GM12878 (cell line): ENCODE data around the gene CDC42SE2. TPM values are rescaled to one million over a fixed set of nuclear protein-coding genes. Genes with fewer than 3 reads are reported as not detected.

Experiments used
- ATAC-seq: fragments of 200-7000 bp; cut with Tn5 transposase; 3 replicates; pipeline ENCODE4 v1.9.1; 2020; ENCODE audit warnings: mild to moderate bottlenecking, moderate library complexity
- BruUV-seq: library from RNA; stranded (reverse); fragments of 400-500 nt; replicated peaks from 2 replicates; lab custom pipeline; 2021; lab: Mats Ljungman, UMichigan
- CTCF ChIA-PET: fragments of 300-600 bp; sonication (Branson Sonifier 250); formaldehyde crosslinking; extraction: SDS; loops from one replicate; lab custom pipeline; 2021; ENCODE audit warnings: inconsistent platforms; lab: Yijun Ruan, JAX
- POLR2A ChIA-PET: fragments of 350-600 bp; formaldehyde crosslinking; extraction: SDS; loops from one replicate; lab custom pipeline; 2021; ENCODE audit warnings: inconsistent platforms; lab: Charles Lee
- RAD21 ChIA-PET: fragments of 300-600 bp; sonication (Branson Sonifier 250); formaldehyde crosslinking; loops from one replicate; lab custom pipeline; 2023; ENCODE audit warnings: antibody characterized with exemption; ENCODE audit not compliant: unreplicated experiment; lab: Charles Lee
- SMC1A ChIA-PET: fragments of 300-600 bp; sonication (Branson Sonifier 250); formaldehyde crosslinking; loops from one replicate; lab custom pipeline; 2023; ENCODE audit not compliant: unreplicated experiment, uncharacterized antibody; lab: Charles Lee
- DNase-seq: peaks from one replicate; pipeline ENCODE4 v3.0.0-alpha.2; 2011; ENCODE audit warnings: low read depth, low spot score
- FAIRE-seq: peaks from 3 replicates; lab custom pipeline; 2011; peaks lifted over from hg19 to GRCh38; lab: Jason Lieb, UNC
- H2AFZ ChIP-seq: 2 replicates; pipeline ENCODE4 v1.6.0; 2011; ENCODE audit warnings: low read depth, low read length, control low read depth; ENCODE audit not compliant: control insufficient read depth
- H3K27ac ChIP-seq: 2 replicates; pipeline ENCODE4 v1.5.1; 2011; ENCODE audit warnings: control low read depth; ENCODE audit not compliant: control insufficient read depth, insufficient read depth
- H3K27me3 ChIP-seq, 2 experiments: replicated peaks in 1 of 2; 2 replicates each; pipeline versions ENCODE4 v1.6.0 to v1.6.1; 2011; ENCODE audit warnings: low read length in 1 of 2; ENCODE audit not compliant: control insufficient read depth in 2 of 2, insufficient read depth in 2 of 2
- H3K36me3 ChIP-seq, 2 experiments: 2 replicates each; pipeline ENCODE4 v1.5.1; 2011; ENCODE audit warnings: low read length in 1 of 2; ENCODE audit not compliant: control insufficient read depth in 2 of 2, insufficient read depth in 2 of 2
- H3K4me1 ChIP-seq: 2 replicates; pipeline ENCODE4 v1.6.1; 2011; ENCODE audit warnings: mild to moderate bottlenecking, low read length, moderate library complexity, mixed read lengths; ENCODE audit not compliant: control insufficient read depth, insufficient read depth
- H3K4me2 ChIP-seq: 2 replicates; pipeline ENCODE4 v1.6.0; 2011; ENCODE audit warnings: control low read depth; ENCODE audit not compliant: control insufficient read depth, insufficient read depth
- H3K4me3 ChIP-seq: fragments of 200-600 bp; sonication (generic); 2 replicates; pipeline ENCODE4 v1.5.1; 2016
- H3K79me2 ChIP-seq: 2 replicates; pipeline ENCODE4 v1.6.0; 2011; ENCODE audit warnings: low read length; ENCODE audit not compliant: control insufficient read depth, insufficient read depth
- H3K9ac ChIP-seq: 2 replicates; pipeline ENCODE4 v1.8.0; 2011; ENCODE audit warnings: low read length, control low read depth, mixed read lengths; ENCODE audit not compliant: control insufficient read depth, insufficient read depth
- H3K9me3 ChIP-seq: replicated peaks from 3 replicates; pipeline ENCODE4 v1.5.1; 2011; ENCODE audit warnings: mild to moderate bottlenecking, low read length; ENCODE audit not compliant: control insufficient read depth, insufficient read depth
- H4K20me1 ChIP-seq: 2 replicates; pipeline ENCODE4 v1.6.0; 2011; ENCODE audit not compliant: control insufficient read depth, insufficient read depth
- ASH2L ChIP-seq: fragments of 300-600, 200-600 bp; sonication (generic); IDR thresholded peaks from 2 replicates; pipeline ENCODE4 v1.6.1; 2017; ENCODE audit warnings: low read depth, mild to moderate bottlenecking, borderline replicate concordance
- CREB1 ChIP-seq: IDR thresholded peaks from 2 replicates; pipeline ENCODE4 v1.6.1; 2012; ENCODE audit warnings: low read depth, mild to moderate bottlenecking, inconsistent platforms
- EP300 ChIP-seq, 2 experiments: fragments of 150-350 bp in 1 of 2; IDR thresholded peaks; 2 replicates each; pipeline ENCODE4 v1.6.1; 2011 to 2012; ENCODE audit warnings: low read depth in 2 of 2, low read length in 2 of 2, borderline replicate concordance in 1 of 2, improper control_type of control experiment in 1 of 2, inconsistent platforms in 1 of 2; ENCODE audit not compliant: control insufficient read depth in 1 of 2
- GATAD2B ChIP-seq: fragments of 450-650 bp; conservative IDR thresholded peaks from 2 replicates; pipeline ENCODE4 v1.6.1; 2017; ENCODE audit warnings: low read depth, mild to moderate bottlenecking, moderate library complexity
- IRF4 ChIP-seq: IDR thresholded peaks from 2 replicates; pipeline ENCODE4 v1.6.1; 2011; ENCODE audit warnings: low read depth, low read length
- MYB ChIP-seq: fragments of 150-350 bp; IDR thresholded peaks from 2 replicates; pipeline ENCODE4 v1.6.1; 2014; ENCODE audit warnings: mild to moderate bottlenecking, low read depth, low read length, borderline replicate concordance
- NR2F1 ChIP-seq: fragments of 450-650 bp; conservative IDR thresholded peaks from 2 replicates; pipeline ENCODE4 v1.6.1; 2017; ENCODE audit warnings: mild to moderate bottlenecking
- POLR2AphosphoS2 ChIP-seq: IDR thresholded peaks from 2 replicates; pipeline ENCODE4 v1.6.1; 2011; ENCODE audit warnings: low read depth, mild to moderate bottlenecking, low read length, improper control_type of control experiment, moderate library complexity
- RB1 ChIP-seq: fragments of 450-650 bp; formaldehyde crosslinking; IDR thresholded peaks from 2 replicates; pipeline ENCODE4 v1.6.1; 2017; ENCODE audit warnings: mild to moderate bottlenecking, borderline replicate concordance
- STAT1 ChIP-seq: fragments of 450-650 bp; conservative IDR thresholded peaks from 2 replicates; pipeline ENCODE4 v1.6.1; 2014; ENCODE audit warnings: antibody characterized with exemption, mild to moderate bottlenecking
- SUZ12 ChIP-seq: fragments of 200-600 bp; sonication (generic); IDR thresholded peaks from one replicate; pipeline ENCODE4 v1.6.1; 2018; ENCODE audit warnings: antibody characterized with exemption, mild to moderate bottlenecking; ENCODE audit not compliant: unreplicated experiment
- ZNF384 ChIP-seq: IDR thresholded peaks from 2 replicates; pipeline ENCODE4 v1.6.1; 2012; ENCODE audit warnings: low read depth, mild to moderate bottlenecking, low read length, improper control_type of control experiment, borderline replicate concordance
- WGBS: methylation state at CpG from one replicate; pipeline ENCODE4 v1.1.6; 2016; ENCODE audit warnings: low lambda C conversion rate; ENCODE audit not compliant: insufficient replicate concordance, insufficient coverage; ENCODE audit errors: missing lambda C conversion rate; 5-methylcytosine and 5-hydroxymethylcytosine counted together
- in situ Hi-C: fragments of 300-500 bp; cut with MboI; formaldehyde crosslinking; loops from 9 replicates; pipeline ENCODE4 v1.14.3; 2018; ENCODE audit warnings: mixed read lengths
- intact Hi-C: fragments of 100-400 bp; cut with micrococcal nuclease; formaldehyde crosslinking; loops from one replicate; pipeline ENCODE4 v1.14.2; 2022; ENCODE audit not compliant: unreplicated experiment
- polyA plus RNA-seq, 11 experiments: library from polyadenylated mRNA; depleted of rRNA in 4 of 11; unstranded in 6 of 11; stranded (reverse) in 5 of 11; fragments of >200 nt; fragmentation: Nextera tagmentation in 4 of 11; fragmentation: Illumina TruSeq in 1 of 11; extraction: Ambion mirVana in 4 of 11; extraction: Trizol in 1 of 11; gene quantifications; 1 replicate in 1 of 11; 2 replicates in 10 of 11; pipeline versions ENCODE4 v1.2.1 to v1.2.3, GENCODE V29; 2011 to 2016; ENCODE audit warnings: inconsistent platforms in 2 of 11, missing spikeins in 2 of 11, low read depth in 1 of 11
- total RNA-seq, 4 experiments: library from RNA; depleted of rRNA in 3 of 4; stranded (reverse); fragments of >200 nt in 3 of 4; fragmentation: Illumina TruSeq in 1 of 4; extraction: Trizol in 1 of 4; gene quantifications; 2 replicates each; pipeline versions ENCODE4 v1.2.1 to v1.2.3, GENCODE V29; 2013 to 2021
- TF ChIP-seq, protein P1 (sequence below): IDR thresholded peaks from 2 replicates; pipeline ENCODE4 v1.6.1; 2011; ENCODE audit warnings: low read depth, mild to moderate bottlenecking, low read length, moderate library complexity, borderline replicate concordance; ENCODE audit errors: extremely low read depth
- TF ChIP-seq, protein P2 (sequence below): fragments of 450-650 bp; IDR thresholded peaks from 2 replicates; pipeline ENCODE4 v1.6.1; 2017; ENCODE audit warnings: borderline replicate concordance

CDC42SE2 gene
- total and polyA plus RNA-seq, 10 of the 15 experiments (the other 5 are each of a cell fraction or from before 2014, with no cell fraction given), result 57.0 to 148 (median 80.3) TPM

DNA sequence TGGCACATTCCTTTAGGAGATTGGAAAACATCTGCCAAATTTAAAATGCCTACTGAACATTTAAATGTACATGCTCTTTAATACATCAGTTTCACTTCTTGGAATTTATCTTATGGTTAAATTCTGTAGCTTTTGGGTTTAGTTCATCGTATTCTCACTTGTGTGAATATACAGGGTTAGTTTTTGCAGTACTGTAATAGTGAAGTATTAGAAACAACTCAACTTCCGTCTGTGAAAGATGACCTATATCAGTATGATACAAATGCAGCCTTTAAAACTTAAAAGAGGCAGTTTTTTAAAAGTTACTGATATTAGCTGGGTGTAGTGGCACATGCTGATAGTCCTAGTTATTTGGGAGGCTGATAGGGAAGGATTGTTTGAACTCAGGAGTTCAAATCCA, 57.2 kb downstream of the CDC42SE2 start:
- POLR2A ChIA-PET, result interaction anchor here (0.9 kb wide), 1 partner anchor 36 kb away, joined by 3 read pairs; no protein-coding TSS in a partner anchor
- H3K4me3 ChIP-seq, result no peak overlapping the region

DNA sequence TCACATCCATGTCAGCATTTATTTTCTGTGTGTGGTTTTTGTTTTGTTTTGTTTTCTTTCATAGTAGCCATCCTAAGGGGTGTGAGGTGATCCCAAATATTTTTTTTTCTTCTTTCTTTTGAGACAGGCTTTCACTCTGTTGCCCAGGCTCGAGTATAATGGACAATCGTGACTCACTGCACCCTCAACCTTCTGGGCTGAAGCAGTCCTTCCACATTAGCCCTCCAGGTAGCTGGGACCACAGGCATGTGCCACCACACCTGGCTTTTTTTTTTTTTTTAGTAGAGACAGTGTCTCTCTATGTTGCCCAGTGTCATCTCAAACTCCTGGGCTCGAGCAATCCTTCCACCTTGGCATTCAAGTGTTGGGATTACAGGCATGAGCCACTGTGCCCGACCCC, 59.1 kb downstream of the CDC42SE2 start:
- H3K9me3 ChIP-seq, result peaks cover 4% of the 10 kb centered on the region
- peak; percentile 15; the same call in 1 of the 3 replicates for ATAC-seq
- H3K4me3 ChIP-seq, result no peak overlapping the region
- no peak overlapping the region for H3K4me2 ChIP-seq
- FAIRE-seq, result no peak
- intact Hi-C loops, result loop anchor here (10.0 kb wide), 1 partner anchor 48 kb away; no protein-coding TSS in a partner anchor
- no peaks in the 10 kb centered on the region for H4K20me1 ChIP-seq
- ChIA-PET SMC1A (interaction anchor here (0.7 to 2.4 kb wide), 2 partner anchors 38 to 134 kb away, joined by 3 to 8 read pairs; no protein-coding TSS in a partner anchor), CTCF (no interaction called here), RAD21 (interaction anchor here (0.7 to 3.1 kb wide), 2 partner anchors 34 to 739 kb away, joined by 3 to 11 read pairs; no protein-coding TSS in a partner anchor), POLR2A (interaction anchor here (0.5 kb wide), 1 partner anchor 9 kb away, joined by 3 read pairs; no protein-coding TSS in a partner anchor)
- no peaks in the 10 kb centered on the region for H3K27me3 ChIP-seq
- no peak overlapping the region for H2AFZ ChIP-seq
- in situ Hi-C loops, result no loop called here
- H3K79me2 ChIP-seq, result peaks cover 88% of the 10 kb centered on the region
- H3K27ac ChIP-seq, result no peak overlapping the region
- no peak for DNase-seq
- peaks cover 2 to 32% of the 10 kb centered on the region in 2 experiments for H3K36me3 ChIP-seq
- no peaks in the 10 kb centered on the region for H3K4me1 ChIP-seq
- 81% methylated on average over 4 of the region's 4 CpGs for WGBS
- no peak overlapping the region for H3K9ac ChIP-seq
- no TSS peak for BruUV-seq
- TF ChIP-seq EP300 (IDR thresholded peaks at IDR 0.05; ENCODE audit: borderline replicate concordance in 1 of 2, control insufficient read depth in 1 of 2, low read depth in 2 of 2, low read length in 2 of 2) (no peak), GATAD2B (no peak), ZNF384 (no peak), ASH2L (no peak), IRF4 (no peak), MYB (no peak), SUZ12 (no peak), STAT1 (no peak), CREB1 (no peak), NR2F1 (no peak)
- TF ChIP-seq, protein P1, sequence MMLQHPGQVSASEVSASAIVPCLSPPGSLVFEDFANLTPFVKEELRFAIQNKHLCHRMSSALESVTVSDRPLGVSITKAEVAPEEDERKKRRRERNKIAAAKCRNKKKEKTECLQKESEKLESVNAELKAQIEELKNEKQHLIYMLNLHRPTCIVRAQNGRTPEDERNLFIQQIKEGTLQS, result no peak

More for the DNA sequence above, 57.2 kb downstream of the CDC42SE2 start:
- no peaks in the 10 kb centered on the region for H3K27me3 ChIP-seq
- CTCF ChIA-PET, result interaction anchor here (1.0 kb wide), 2 partner anchors 54 to 56 kb away, joined by 3 read pairs; no protein-coding TSS in a partner anchor
- 23% methylated on average over 2 of the region's 2 CpGs for WGBS
- intact Hi-C loops, result loop anchor here (10.0 kb wide), 1 partner anchor 46 kb away; no protein-coding TSS in a partner anchor
- no peak for FAIRE-seq
- RAD21 ChIA-PET, result no interaction called here
- BruUV-seq, result no TSS peak
- no peak overlapping the region for H2AFZ ChIP-seq
- peaks cover 88% of the 10 kb centered on the region for H3K79me2 ChIP-seq
- H3K9me3 ChIP-seq, result peaks cover 7% of the 10 kb centered on the region
- DNase-seq, result no peak
- H3K27ac ChIP-seq, result no peak overlapping the region
- in situ Hi-C loops, result no loop called here
- no peak for TF ChIP-seq RB1
- TF ChIP-seq, protein P2, sequence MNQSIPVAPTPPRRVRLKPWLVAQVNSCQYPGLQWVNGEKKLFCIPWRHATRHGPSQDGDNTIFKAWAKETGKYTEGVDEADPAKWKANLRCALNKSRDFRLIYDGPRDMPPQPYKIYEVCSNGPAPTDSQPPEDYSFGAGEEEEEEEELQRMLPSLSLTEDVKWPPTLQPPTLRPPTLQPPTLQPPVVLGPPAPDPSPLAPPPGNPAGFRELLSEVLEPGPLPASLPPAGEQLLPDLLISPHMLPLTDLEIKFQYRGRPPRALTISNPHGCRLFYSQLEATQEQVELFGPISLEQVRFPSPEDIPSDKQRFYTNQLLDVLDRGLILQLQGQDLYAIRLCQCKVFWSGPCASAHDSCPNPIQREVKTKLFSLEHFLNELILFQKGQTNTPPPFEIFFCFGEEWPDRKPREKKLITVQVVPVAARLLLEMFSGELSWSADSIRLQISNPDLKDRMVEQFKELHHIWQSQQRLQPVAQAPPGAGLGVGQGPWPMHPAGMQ, result no peak
- TF ChIP-seq POLR2AphosphoS2, result no peak
- H3K9ac ChIP-seq, result no peak overlapping the region
- peaks cover 4 to 39% of the 10 kb centered on the region in 2 experiments for H3K36me3 ChIP-seq
- no peak; the same call in 2 of the 3 replicates for ATAC-seq
- no peaks in the 10 kb centered on the region for H3K4me1 ChIP-seq
- H4K20me1 ChIP-seq, result no peaks in the 10 kb centered on the region; the same call in 1 of the 2 replicates
- no peak overlapping the region for H3K4me2 ChIP-seq
- SMC1A ChIA-PET, result interaction anchor here (0.9 to 1.5 kb wide), 3 partner anchors 9 to 63 kb away, joined by 3 to 5 read pairs (median 3); no protein-coding TSS in a partner anchor
